HG02981 (cell line): ENCODE results near the gene PHLDA2.

ENCODE experiments used
- ATAC-seq: cut with Tn5 transposase; IDR thresholded peaks from one replicate; pipeline ENCODE4 v1.9.1; 2021; ENCODE audit warnings: mild to moderate bottlenecking, moderate library complexity; ENCODE audit not compliant: unreplicated experiment

PHLDA2 gene

GRCh38 chr11:2898366-2899079, 30.7 kb downstream of the PHLDA2 start:
- no peak for ATAC-seq

GRCh38 chr11:2897048-2897447, 32.2 kb downstream of the PHLDA2 start:
- ATAC-seq, result no peak

- no peak for ATAC-seq
These were observed 33.2 kb downstream of the PHLDA2 start for GRCh38 chr11:2896047-2896446.

GRCh38 chr11:2893935-2894334, 35.3 kb downstream of the PHLDA2 start:
- ATAC-seq, result no peak

GRCh38 chr11:2892967-2893528, 36.2 kb downstream of the PHLDA2 start:
- no peak for ATAC-seq

- no peak for ATAC-seq
These were observed 36.8 kb downstream of the PHLDA2 start for GRCh38 chr11:2892215-2892966.

- ATAC-seq, result no peak
These were observed 37.6 kb downstream of the PHLDA2 start for GRCh38 chr11:2891326-2892214.

GRCh38 chr11:2890466-2891294, 38.5 kb downstream of the PHLDA2 start:
- ATAC-seq, result no peak

- no peak for ATAC-seq
These were observed 39.6 kb downstream of the PHLDA2 start for GRCh38 chr11:2889362-2890273.

- no peak for ATAC-seq
These were observed 40.8 kb downstream of the PHLDA2 start for GRCh38 chr11:2888266-2888968.

GRCh38 chr11:2887515-2888195, 41.6 kb downstream of the PHLDA2 start:
- ATAC-seq, result no peak

- ATAC-seq, result no peak
These were observed 42.3 kb downstream of the PHLDA2 start for GRCh38 chr11:2886936-2887335.

- peak; percentile 8 for ATAC-seq
These were observed 42.9 kb downstream of the PHLDA2 start for GRCh38 chr11:2886191-2886894.

GRCh38 chr11:2885678-2886081, 43.5 kb downstream of the PHLDA2 start, which contains the start of gene CDKN1C:
CDKN1C (minus strand) TSS chr11:2885775; CDS start chr11:2885456, 319 bp downstream.
- ATAC-seq, result peak; percentile 57

- no peak for ATAC-seq
These were observed 44.1 kb downstream of the PHLDA2 start for GRCh38 chr11:2885017-2885677.

- ATAC-seq, result no peak
These were observed 45.0 kb downstream of the PHLDA2 start for GRCh38 chr11:2883979-2884815.
